H9 (cell line): ENCODE data around the gene FADS2. TPM values are rescaled to one million over a fixed set of nuclear protein-coding genes. Genes with fewer than 3 reads are reported as not detected.
A peak's percentile ranks its signal among the peaks of the same experiment; 100 is the strongest.

Experiments
- DNase-seq: peaks from one replicate; pipeline ENCODE4 v3.0.0-alpha.2; 2017
- H2AFZ ChIP-seq: one replicate; pipeline ENCODE4 v1.6.1; 2013; ENCODE audit warnings: mild to moderate bottlenecking, low read length, control low read depth, moderate library complexity
- H2AK5ac ChIP-seq: 2 replicates; pipeline ENCODE4 v1.6.1; 2013; ENCODE audit warnings: low read length, control low read depth, mixed read lengths; ENCODE audit not compliant: insufficient read length
- H2BK120ac ChIP-seq: one replicate; pipeline ENCODE4 v1.6.1; 2013; ENCODE audit warnings: low read depth, mild to moderate bottlenecking, low read length, control low read depth, inconsistent platforms; ENCODE audit not compliant: poor library complexity, severe bottlenecking
- H2BK12ac ChIP-seq: 2 replicates; pipeline ENCODE4 v1.6.1; 2013; ENCODE audit warnings: low read length, control low read depth, mixed read lengths, low read depth; ENCODE audit not compliant: insufficient read length
- H2BK15ac ChIP-seq: 2 replicates; pipeline ENCODE4 v1.6.1; 2013; ENCODE audit warnings: low read depth, low read length, control low read depth
- H2BK20ac ChIP-seq: one replicate; pipeline ENCODE4 v1.6.1; 2013; ENCODE audit warnings: low read depth, mild to moderate bottlenecking, low read length, control low read depth, inconsistent platforms; ENCODE audit not compliant: poor library complexity, severe bottlenecking
- H2BK5ac ChIP-seq: 2 replicates; pipeline ENCODE4 v1.6.1; 2013; ENCODE audit warnings: low read length, control low read depth, mixed read lengths; ENCODE audit not compliant: insufficient read length
- H3K14ac ChIP-seq: 2 replicates; pipeline ENCODE4 v1.6.1; 2013; ENCODE audit warnings: low read length, control low read depth; ENCODE audit not compliant: insufficient read depth
- H3K18ac ChIP-seq: 2 replicates; pipeline ENCODE4 v1.6.1; 2013; ENCODE audit warnings: low read depth, mild to moderate bottlenecking, mixed read lengths, low read length, control low read depth; ENCODE audit not compliant: insufficient read length
- H3K23ac ChIP-seq: 2 replicates; pipeline ENCODE4 v1.6.1; 2013; ENCODE audit warnings: low read length, control low read depth, mixed read lengths, low read depth; ENCODE audit not compliant: insufficient read length
- H3K23me2 ChIP-seq: 2 replicates; pipeline ENCODE4 v1.6.1; 2013; ENCODE audit warnings: low read depth, mild to moderate bottlenecking, mixed read lengths, low read length, control low read depth; ENCODE audit not compliant: insufficient read length, poor library complexity, severe bottlenecking
- H3K27ac ChIP-seq: 2 replicates; pipeline ENCODE4 v1.5.1; 2013; ENCODE audit warnings: low read length, control low read depth, mixed read lengths, low read depth; ENCODE audit not compliant: insufficient read length
- H3K27me3 ChIP-seq: 2 replicates; pipeline ENCODE4 v1.6.1; 2013; ENCODE audit warnings: low read length, control low read depth, inconsistent platforms; ENCODE audit not compliant: insufficient read depth
- H3K4ac ChIP-seq: 2 replicates; pipeline ENCODE4 v1.6.1; 2013; ENCODE audit warnings: low read depth, mild to moderate bottlenecking, control low read depth, inconsistent platforms, low read length, moderate library complexity
- H3K4me1 ChIP-seq: 2 replicates; pipeline ENCODE4 v1.6.1; 2013; ENCODE audit warnings: low read length, control low read depth, inconsistent platforms; ENCODE audit not compliant: insufficient read depth
- H3K4me2 ChIP-seq: 2 replicates; pipeline ENCODE4 v1.6.1; 2013; ENCODE audit warnings: low read length, control low read depth, mixed read lengths; ENCODE audit not compliant: insufficient read length, insufficient read depth
- H3K56ac ChIP-seq: 2 replicates; pipeline ENCODE4 v1.6.1; 2013; ENCODE audit warnings: low read depth, mild to moderate bottlenecking, mixed read lengths, low read length, control low read depth; ENCODE audit not compliant: insufficient read length
- H3K79me1 ChIP-seq: 2 replicates; pipeline ENCODE4 v1.6.1; 2013; ENCODE audit warnings: low read depth, mild to moderate bottlenecking, moderate library complexity, low read length, control low read depth, inconsistent platforms; ENCODE audit not compliant: insufficient read depth, poor library complexity, severe bottlenecking
- H3K79me2 ChIP-seq: 2 replicates; pipeline ENCODE4 v1.6.1; 2013; ENCODE audit warnings: low read length, control low read depth, inconsistent platforms; ENCODE audit not compliant: insufficient read depth
- H3K9ac ChIP-seq: 2 replicates; pipeline ENCODE4 v1.6.1; 2013; ENCODE audit warnings: low read length, control low read depth, mixed read lengths; ENCODE audit not compliant: insufficient read length; ENCODE audit errors: extremely low read depth
- H3K9me3 ChIP-seq: one replicate; pipeline ENCODE4 v1.6.1; 2013; ENCODE audit warnings: low read depth, low read length, inconsistent platforms; ENCODE audit not compliant: control insufficient read depth
- H3T11ph ChIP-seq: one replicate; pipeline ENCODE4 v1.6.1; 2013; ENCODE audit warnings: mild to moderate bottlenecking, low read length, control low read depth, inconsistent platforms
- H4K20me1 ChIP-seq: one replicate; pipeline ENCODE4 v1.6.1; 2013; ENCODE audit not compliant: control insufficient read depth, insufficient read length, insufficient read depth
- H4K5ac ChIP-seq: 2 replicates; pipeline ENCODE4 v1.6.1; 2013; ENCODE audit warnings: low read depth, mild to moderate bottlenecking, mixed read lengths, low read length, control low read depth; ENCODE audit not compliant: insufficient read length
- H4K8ac ChIP-seq: replicated peaks from 2 replicates; pipeline ENCODE4 v1.6.1; 2013; ENCODE audit warnings: low read length, control low read depth, mixed read lengths, low read depth; ENCODE audit not compliant: insufficient read length
- H4K91ac ChIP-seq: 2 replicates; pipeline ENCODE4 v1.6.1; 2013; ENCODE audit warnings: low read depth, mild to moderate bottlenecking, moderate library complexity, mixed read lengths, low read length, control low read depth; ENCODE audit not compliant: insufficient read length
- H3K27ac Mint-ChIP-seq, 3 experiments: 2 replicates in 2 of 3; 3 replicates in 1 of 3; pipeline ENCODE4 v1.8.0; 2020 to 2021; ENCODE audit warnings: mixed read lengths in 3 of 3, mild to moderate bottlenecking in 1 of 3, moderate library complexity in 1 of 3
- H3K27me3 Mint-ChIP-seq: 2 replicates; pipeline ENCODE4 v1.8.0; 2021; ENCODE audit warnings: low read depth, mild to moderate bottlenecking, moderate library complexity, mixed read lengths
- H3K36me3 Mint-ChIP-seq, 3 experiments: 2 replicates in 2 of 3; 3 replicates in 1 of 3; pipeline ENCODE4 v1.8.0; 2020 to 2021; ENCODE audit warnings: low read depth in 3 of 3, mixed read lengths in 3 of 3; ENCODE audit not compliant: insufficient read depth in 1 of 3
- H3K4me1 Mint-ChIP-seq, 2 experiments: 2 replicates each; pipeline ENCODE4 v1.8.0; 2020; ENCODE audit warnings: mixed read lengths in 2 of 2
- H3K4me3 Mint-ChIP-seq, 2 experiments: 2 replicates in 1 of 2; 3 replicates in 1 of 2; pipeline ENCODE4 v1.8.0; 2020 to 2021; ENCODE audit warnings: mild to moderate bottlenecking in 2 of 2, mixed read lengths in 2 of 2, moderate library complexity in 1 of 2
- H3K9me3 Mint-ChIP-seq, 2 experiments: 2 replicates in 1 of 2; 3 replicates in 1 of 2; pipeline ENCODE4 v1.8.0; 2020; ENCODE audit warnings: mild to moderate bottlenecking in 2 of 2, mixed read lengths in 2 of 2, moderate library complexity in 1 of 2
- CTCF ChIP-seq: fragments of 200-600 bp; sonication (generic); conservative IDR thresholded peaks from 3 replicates; pipeline ENCODE4 v1.8.0; 2021; ENCODE audit warnings: antibody characterized with exemption, mild to moderate bottlenecking
- WGBS: extraction: QIAGEN DNeasy Blood & Tissue Kit; methylation state at CpG from one replicate; pipeline ENCODE4 v1.1.7; 2013; ENCODE audit warnings: missing lambda C conversion rate, low lambda C conversion rate, mixed read lengths; ENCODE audit not compliant: insufficient read length; ENCODE audit errors: extremely low coverage; 5-methylcytosine and 5-hydroxymethylcytosine counted together
- total RNA-seq: library from RNA; stranded (reverse); gene quantifications from 2 replicates; pipeline ENCODE4 v1.2.1, GENCODE V29; 2021

Gene FADS2
- total RNA-seq, 1 experiment from 2014 or later, result 322 TPM

DNA sequence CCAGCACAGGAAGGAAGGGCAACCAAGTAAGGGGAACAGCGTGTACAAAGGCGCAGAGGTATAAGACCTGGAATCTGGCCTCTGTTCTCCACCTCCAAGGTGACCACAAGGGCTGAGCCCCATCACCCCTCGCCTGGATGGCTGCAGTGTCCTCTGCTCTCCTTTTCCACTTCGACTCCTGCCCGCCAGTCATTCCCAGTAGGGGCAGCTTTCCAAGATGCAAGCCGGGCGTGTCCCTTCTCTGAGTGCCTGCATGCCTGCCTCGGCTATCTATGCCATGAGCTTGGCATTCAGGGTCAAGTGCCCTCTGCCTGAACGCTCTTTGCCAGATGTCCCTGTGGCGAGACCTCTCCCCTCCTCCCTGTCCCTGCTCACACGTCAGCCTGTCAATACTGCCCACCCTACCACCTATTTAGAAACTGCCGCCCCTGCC lies 46.3 kb downstream of the FADS2 start:
- no peak overlapping the region for H3K27ac ChIP-seq
- no peak overlapping the region for H3K23ac ChIP-seq
- no peak for DNase-seq
- no peaks in the 10 kb centered on the region; the same call in 1 of the 2 replicates for H3K27me3 ChIP-seq
- no peak overlapping the region for H3K18ac ChIP-seq
- H2AFZ ChIP-seq, result no peak overlapping the region
- H2BK120ac ChIP-seq, result no peak overlapping the region
- H3K14ac ChIP-seq, result no peak overlapping the region; the same call in 1 of the 2 replicates
- H4K91ac ChIP-seq, result no peak overlapping the region
- no peaks in the 10 kb centered on the region for H3K9me3 Mint-ChIP-seq
- H2BK12ac ChIP-seq, result no peak overlapping the region
- H3K79me1 ChIP-seq, result no peaks in the 10 kb centered on the region
- peaks cover 28 to 30% of the 10 kb centered on the region in 2 experiments for H3K4me1 Mint-ChIP-seq
- no peaks in the 10 kb centered on the region for H3K9me3 ChIP-seq
- no peak overlapping the region for H3K4me3 Mint-ChIP-seq
- H3K27ac Mint-ChIP-seq, result 0 out of 7 replicates have a peak overlapping the region, but pooled peaks of 1 of the 3 experiments have one; percentile 30
- no peak overlapping the region for H3K9ac ChIP-seq
- no peak overlapping the region for H2AK5ac ChIP-seq
- H2BK5ac ChIP-seq, result no peak overlapping the region
- no peak overlapping the region for H3T11ph ChIP-seq
- no peak overlapping the region for H4K8ac ChIP-seq
- peaks cover 26% of the 10 kb centered on the region for H3K27me3 Mint-ChIP-seq
- H3K36me3 Mint-ChIP-seq, result peaks cover 0 to 3% (median 0%) of the 10 kb centered on the region in 3 experiments; a peak in 2 of 7 replicates
- no CpG with 5 or more reads among the region's 12 CpGs for WGBS
- H4K5ac ChIP-seq, result no peak overlapping the region
- no peak overlapping the region for H3K4me2 ChIP-seq
- H3K4me1 ChIP-seq, result peaks cover 5% of the 10 kb centered on the region; the same call in 1 of the 2 replicates
- no peak for TF ChIP-seq CTCF
- H2BK15ac ChIP-seq, result no peak overlapping the region
- H2BK20ac ChIP-seq, result no peak overlapping the region
- no peaks in the 10 kb centered on the region for H4K20me1 ChIP-seq
- H3K4ac ChIP-seq, result no peak overlapping the region
- H3K79me2 ChIP-seq, result no peaks in the 10 kb centered on the region
- no peaks in the 10 kb centered on the region for H3K23me2 ChIP-seq
- H3K56ac ChIP-seq, result no peak overlapping the region
